Measurements from ENCODE around the gene MATR3.

The MATR3 gene

DNA sequence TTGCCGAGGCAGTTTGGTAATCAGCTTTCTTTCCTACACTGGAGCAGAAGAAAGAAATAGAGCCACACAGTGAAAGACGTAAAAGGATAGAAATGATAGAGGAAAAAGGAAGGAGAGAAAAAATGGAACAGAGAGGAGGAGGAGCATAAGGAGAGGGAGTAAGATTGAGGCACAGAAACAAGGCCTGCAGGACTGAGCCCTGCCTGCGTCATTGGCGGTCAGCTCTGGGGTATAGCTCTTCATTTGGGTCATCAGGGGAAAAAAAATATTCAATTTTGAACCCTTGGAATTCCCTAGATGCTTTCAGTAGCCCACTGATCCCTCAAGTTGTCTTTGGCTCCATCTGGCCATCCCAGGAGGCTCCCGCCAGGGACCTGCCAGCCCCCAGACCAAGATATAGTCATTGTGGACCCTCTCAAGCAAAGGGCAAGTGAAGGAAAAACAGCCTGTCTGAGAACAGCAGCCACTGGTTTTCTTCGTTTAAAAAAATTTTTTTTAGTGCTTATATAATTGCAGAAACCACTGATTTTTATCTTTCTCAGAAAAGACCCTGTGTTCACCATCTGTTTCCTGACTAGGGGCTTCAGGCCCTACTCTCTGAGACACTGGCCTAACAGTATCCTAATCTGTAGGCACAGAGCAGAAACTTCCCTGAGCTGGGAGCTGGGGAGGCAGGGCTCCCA lies 31.3 kb upstream of the MATR3 start:
- TF ChIP-seq SIN3A (IDR thresholded peaks at IDR 0.05; ENCODE audit: borderline replicate concordance, insufficient read depth, low read length) (no peak), TAF1 (IDR thresholded peaks at IDR 0.05; ENCODE audit: borderline replicate concordance, insufficient read depth, low read length) (no peak), FOXP2 (optimal IDR thresholded peaks at IDR 0.05; ENCODE audit: borderline replicate concordance, extremely low read depth, extremely low read length, insufficient read depth) (no peak), POLR2AphosphoS5 (IDR thresholded peaks at IDR 0.05; ENCODE audit: low read depth, low read length) (no peak)
- TF ChIP-seq, protein P1, sequence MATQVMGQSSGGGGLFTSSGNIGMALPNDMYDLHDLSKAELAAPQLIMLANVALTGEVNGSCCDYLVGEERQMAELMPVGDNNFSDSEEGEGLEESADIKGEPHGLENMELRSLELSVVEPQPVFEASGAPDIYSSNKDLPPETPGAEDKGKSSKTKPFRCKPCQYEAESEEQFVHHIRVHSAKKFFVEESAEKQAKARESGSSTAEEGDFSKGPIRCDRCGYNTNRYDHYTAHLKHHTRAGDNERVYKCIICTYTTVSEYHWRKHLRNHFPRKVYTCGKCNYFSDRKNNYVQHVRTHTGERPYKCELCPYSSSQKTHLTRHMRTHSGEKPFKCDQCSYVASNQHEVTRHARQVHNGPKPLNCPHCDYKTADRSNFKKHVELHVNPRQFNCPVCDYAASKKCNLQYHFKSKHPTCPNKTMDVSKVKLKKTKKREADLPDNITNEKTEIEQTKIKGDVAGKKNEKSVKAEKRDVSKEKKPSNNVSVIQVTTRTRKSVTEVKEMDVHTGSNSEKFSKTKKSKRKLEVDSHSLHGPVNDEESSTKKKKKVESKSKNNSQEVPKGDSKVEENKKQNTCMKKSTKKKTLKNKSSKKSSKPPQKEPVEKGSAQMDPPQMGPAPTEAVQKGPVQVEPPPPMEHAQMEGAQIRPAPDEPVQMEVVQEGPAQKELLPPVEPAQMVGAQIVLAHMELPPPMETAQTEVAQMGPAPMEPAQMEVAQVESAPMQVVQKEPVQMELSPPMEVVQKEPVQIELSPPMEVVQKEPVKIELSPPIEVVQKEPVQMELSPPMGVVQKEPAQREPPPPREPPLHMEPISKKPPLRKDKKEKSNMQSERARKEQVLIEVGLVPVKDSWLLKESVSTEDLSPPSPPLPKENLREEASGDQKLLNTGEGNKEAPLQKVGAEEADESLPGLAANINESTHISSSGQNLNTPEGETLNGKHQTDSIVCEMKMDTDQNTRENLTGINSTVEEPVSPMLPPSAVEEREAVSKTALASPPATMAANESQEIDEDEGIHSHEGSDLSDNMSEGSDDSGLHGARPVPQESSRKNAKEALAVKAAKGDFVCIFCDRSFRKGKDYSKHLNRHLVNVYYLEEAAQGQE (IDR thresholded peaks at IDR 0.05; ENCODE audit: insufficient read depth in 1 of 2, low read depth in 2 of 2, low read length in 2 of 2) = no peak

DNA sequence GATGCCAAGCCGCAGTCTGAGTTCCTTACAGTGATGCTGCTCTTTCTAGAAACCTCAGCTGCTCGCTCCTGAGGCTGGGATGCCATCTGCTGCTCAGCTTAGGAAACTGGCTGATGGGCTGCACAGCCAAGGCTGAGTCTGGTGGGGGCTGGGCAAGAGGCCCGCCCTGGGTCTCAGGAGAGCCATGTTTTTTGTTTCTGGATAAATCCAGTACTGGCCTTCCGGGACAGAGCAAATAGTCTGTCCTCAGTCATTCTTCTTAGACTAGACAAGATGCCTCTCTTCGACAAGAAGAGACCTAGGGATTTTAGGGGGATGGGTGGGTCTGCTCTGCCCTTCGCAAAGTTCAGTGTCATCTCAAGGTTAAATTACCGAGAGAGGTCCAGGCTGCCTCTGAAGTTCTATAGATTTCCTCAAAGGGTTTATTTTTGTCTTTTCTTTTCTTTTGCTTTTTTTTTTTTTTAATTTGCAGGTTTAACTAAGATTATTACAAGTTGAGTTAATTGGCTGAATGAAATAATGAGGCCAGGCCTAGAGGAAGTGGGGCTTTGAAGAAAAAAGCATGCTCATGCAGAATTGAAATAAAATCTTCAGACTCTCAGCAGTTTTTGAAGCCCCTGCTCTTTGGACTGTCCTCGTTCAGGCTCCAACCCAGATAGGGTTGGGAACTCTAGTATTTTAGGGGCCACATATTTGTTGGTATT lies 30.6 kb upstream of the MATR3 start:
- TF ChIP-seq, protein P1 (IDR thresholded peaks at IDR 0.05; ENCODE audit: insufficient read depth in 1 of 2, low read depth in 2 of 2, low read length in 2 of 2) = no peak
- TF ChIP-seq FOXP2 (optimal IDR thresholded peaks at IDR 0.05; ENCODE audit: borderline replicate concordance, extremely low read depth, extremely low read length, insufficient read depth) = no peak
- no peak for TF ChIP-seq SIN3A (IDR thresholded peaks at IDR 0.05; ENCODE audit: borderline replicate concordance, insufficient read depth, low read length)
- no peak for TF ChIP-seq POLR2AphosphoS5 (IDR thresholded peaks at IDR 0.05; ENCODE audit: low read depth, low read length)
- no peak for TF ChIP-seq TAF1 (IDR thresholded peaks at IDR 0.05; ENCODE audit: borderline replicate concordance, insufficient read depth, low read length)

GRCh38 chr5:139263536-139263935 lies 30.0 kb upstream of the MATR3 start:
- TF ChIP-seq POLR2AphosphoS5 (IDR thresholded peaks at IDR 0.05; ENCODE audit: low read depth, low read length) (no peak), TAF1 (IDR thresholded peaks at IDR 0.05; ENCODE audit: borderline replicate concordance, insufficient read depth, low read length) (no peak), SIN3A (IDR thresholded peaks at IDR 0.05; ENCODE audit: borderline replicate concordance, insufficient read depth, low read length) (no peak), FOXP2 (optimal IDR thresholded peaks at IDR 0.05; ENCODE audit: borderline replicate concordance, extremely low read depth, extremely low read length, insufficient read depth) (no peak)
- TF ChIP-seq, protein P1 (IDR thresholded peaks at IDR 0.05; ENCODE audit: insufficient read depth in 1 of 2, low read depth in 2 of 2, low read length in 2 of 2) = no peak

- TF ChIP-seq SIN3A (IDR thresholded peaks at IDR 0.05; ENCODE audit: borderline replicate concordance, insufficient read depth, low read length) (no peak), POLR2AphosphoS5 (IDR thresholded peaks at IDR 0.05; ENCODE audit: low read depth, low read length) (no peak), FOXP2 (optimal IDR thresholded peaks at IDR 0.05; ENCODE audit: borderline replicate concordance, extremely low read depth, extremely low read length, insufficient read depth) (no peak), TAF1 (IDR thresholded peaks at IDR 0.05; ENCODE audit: borderline replicate concordance, insufficient read depth, low read length) (no peak)
- TF ChIP-seq, protein P1 (IDR thresholded peaks at IDR 0.05; ENCODE audit: insufficient read depth in 1 of 2, low read depth in 2 of 2, low read length in 2 of 2) = no peak
Observed at GRCh38 chr5:139263946-139264345, 29.6 kb upstream of the MATR3 start.
